Measurements from ENCODE around the gene ST3GAL2. TPM values are rescaled to one million over a fixed set of nuclear protein-coding genes. Genes with fewer than 3 reads are reported as not detected.

ST3GAL2 gene
- total RNA-seq, 1 donor from 2014 or later, result 53.0 TPM

- Mint-ChIP-seq H3K9me3 (no peaks in the 10 kb centered on the region), H3K27me3 (ENCODE audit: low read depth) (no peaks in the 10 kb centered on the region), H3K4me1 (peaks cover 67% of the 10 kb centered on the region), H3K4me3 (no peak overlapping the region), H3K27ac (peak overlapping the region; percentile 95), H3K36me3 (peaks cover 4% of the 10 kb centered on the region)
- no peak for DNase-seq (ENCODE audit: low spot score in 2 of 2, unreplicated experiment in 2 of 2)
- TF ChIP-seq CTCF (IDR thresholded peaks at IDR 0.05; ENCODE audit: unreplicated experiment), result no peak
Measured at GRCh38 chr16:70430667-70431536, 8.0 kb downstream of the ST3GAL2 start.

GRCh38 chr16:70429888-70430666 lies 8.8 kb downstream of the ST3GAL2 start:
- peaks cover 4% of the 10 kb centered on the region for H3K36me3 Mint-ChIP-seq
- TF ChIP-seq CTCF (IDR thresholded peaks at IDR 0.05; ENCODE audit: unreplicated experiment), result no peak
- H3K9me3 Mint-ChIP-seq, result no peaks in the 10 kb centered on the region
- no peak for DNase-seq (ENCODE audit: low spot score in 2 of 2, unreplicated experiment in 2 of 2)
- peak overlapping the region; percentile 95 for H3K27ac Mint-ChIP-seq
- H3K4me3 Mint-ChIP-seq, result no peak overlapping the region
- no peaks in the 10 kb centered on the region for H3K27me3 Mint-ChIP-seq (ENCODE audit: low read depth)
- peaks cover 64% of the 10 kb centered on the region for H3K4me1 Mint-ChIP-seq

GRCh38 chr16:70428178-70428998 lies 10.5 kb downstream of the ST3GAL2 start:
- Mint-ChIP-seq H3K4me3 (peak overlapping the region; percentile 49), H3K4me1 (peaks cover 53% of the 10 kb centered on the region), H3K27me3 (ENCODE audit: low read depth) (no peaks in the 10 kb centered on the region), H3K27ac (peak overlapping the region; percentile 98), H3K36me3 (no peaks in the 10 kb centered on the region), H3K9me3 (no peaks in the 10 kb centered on the region)
- peak; percentile 56 to 74 for DNase-seq (ENCODE audit: low spot score in 2 of 2, unreplicated experiment in 2 of 2)
- no peak for TF ChIP-seq CTCF (IDR thresholded peaks at IDR 0.05; ENCODE audit: unreplicated experiment)

- DNase-seq (ENCODE audit: low spot score in 2 of 2, unreplicated experiment in 2 of 2), result no peak
- no peak for TF ChIP-seq CTCF (IDR thresholded peaks at IDR 0.05; ENCODE audit: unreplicated experiment)
- Mint-ChIP-seq H3K4me1 (peaks cover 49% of the 10 kb centered on the region), H3K36me3 (peaks cover 2% of the 10 kb centered on the region), H3K27me3 (ENCODE audit: low read depth) (no peaks in the 10 kb centered on the region), H3K9me3 (no peaks in the 10 kb centered on the region), H3K27ac (peak overlapping the region; percentile 98), H3K4me3 (peak overlapping the region; percentile 2)
Measured at GRCh38 chr16:70427786-70428177, 11.1 kb downstream of the ST3GAL2 start.

GRCh38 chr16:70422543-70422942 lies 16.4 kb downstream of the ST3GAL2 start:
- Mint-ChIP-seq H3K9me3 (no peaks in the 10 kb centered on the region), H3K27ac (peak overlapping the region; percentile 35), H3K27me3 (ENCODE audit: low read depth) (no peaks in the 10 kb centered on the region), H3K4me1 (peaks cover 9% of the 10 kb centered on the region), H3K36me3 (peaks cover 2% of the 10 kb centered on the region), H3K4me3 (no peak overlapping the region)
- no peak for DNase-seq (ENCODE audit: low spot score in 2 of 2, unreplicated experiment in 2 of 2)
- no peak for TF ChIP-seq CTCF (IDR thresholded peaks at IDR 0.05; ENCODE audit: unreplicated experiment)

Data from mesothelial cell of epicardium (in vitro differentiated cells).